ENCODE measurements around the gene TMEM40. TPM values are rescaled to one million over a fixed set of nuclear protein-coding genes. Genes with fewer than 3 reads are reported as not detected.

Gene TMEM40
- total and polyA plus RNA-seq, 9 of the 15 experiments (the other 6 are each of a cell fraction or from before 2014, with no cell fraction given) = 0.11 to 0.31 (median 0.14) TPM; not detected in 6

- no TSS peak for BruUV-seq (replicated peaks)
- WGBS (ENCODE audit: insufficient coverage, low coverage, missing lambda C conversion rate) = 35% methylated on average over 11 of the region's 11 CpGs
- intact Hi-C loops (cut with micrococcal nuclease) = no loop called here
Measured at GRCh38 chr3:12689997-12690711, 68.9 kb downstream of the TMEM40 start.

More at GRCh38 chr3:12689997-12690711, 68.9 kb downstream of the TMEM40 start:
- ChIA-PET POLR2A (interaction anchor here (1.3 kb wide), 1 partner anchor 11 kb away, joined by 3 read pairs; no protein-coding TSS in a partner anchor), CTCF (ENCODE audit: low intra/inter-chr PET ratio) (interaction anchor here (0.9 kb wide), 1 partner anchor 202 kb away, joined by 3 read pairs; no protein-coding TSS in a partner anchor)
- no peaks in the 10 kb centered on the region for H3K27me3 ChIP-seq (ENCODE audit: control insufficient read depth in 2 of 2, insufficient read depth in 2 of 2, low read length in 2 of 2)
- no peaks in the 10 kb centered on the region for H4K20me1 ChIP-seq (replicated peaks; ENCODE audit: control insufficient read depth, insufficient read depth, low read length)
- peak; percentile 13; the same call in 2 of the 3 replicates for ATAC-seq
- no peaks in the 10 kb centered on the region for H3K36me3 ChIP-seq (ENCODE audit: control insufficient read depth, insufficient read depth, low read length)
- H3K4me3 ChIP-seq = no peak overlapping the region
- no peaks in the 10 kb centered on the region for H3K9me3 ChIP-seq (replicated peaks; ENCODE audit: control insufficient read depth, insufficient read depth, low read depth, low read length)
- H3K9me1 ChIP-seq (ENCODE audit: control insufficient read depth, insufficient read depth, low read length) = no peaks in the 10 kb centered on the region
- peaks cover 5 to 13% of the 10 kb centered on the region in 2 experiments; a peak in 3 of 5 replicates for H3K4me1 ChIP-seq (replicated peaks in 1 of 2; ENCODE audit: control insufficient read depth in 2 of 2, insufficient read depth in 2 of 2, low read length in 2 of 2)
- H3K27ac ChIP-seq (ENCODE audit: extremely low read depth, low read depth, low read length) = no peak overlapping the region
- H3K4me2 ChIP-seq (ENCODE audit: insufficient read depth, low read length) = no peak overlapping the region
- no peak overlapping the region; the same call in 1 of the 2 replicates for H2AFZ ChIP-seq (ENCODE audit: low read depth, low read length)
- in situ Hi-C loops (cut with MboI) = no loop called here
- no peak for DNase-seq (ENCODE audit: extremely low read depth in 1 of 4, low spot score in 3 of 4)
- H3K79me2 ChIP-seq (ENCODE audit: control insufficient read depth, insufficient read depth, low read length) = no peaks in the 10 kb centered on the region
- H3K9ac ChIP-seq (ENCODE audit: insufficient read depth in 1 of 2, low read depth in 2 of 2, low read length in 2 of 2) = no peak overlapping the region
- FAIRE-seq = no peak
- TF ChIP-seq, protein P1, sequence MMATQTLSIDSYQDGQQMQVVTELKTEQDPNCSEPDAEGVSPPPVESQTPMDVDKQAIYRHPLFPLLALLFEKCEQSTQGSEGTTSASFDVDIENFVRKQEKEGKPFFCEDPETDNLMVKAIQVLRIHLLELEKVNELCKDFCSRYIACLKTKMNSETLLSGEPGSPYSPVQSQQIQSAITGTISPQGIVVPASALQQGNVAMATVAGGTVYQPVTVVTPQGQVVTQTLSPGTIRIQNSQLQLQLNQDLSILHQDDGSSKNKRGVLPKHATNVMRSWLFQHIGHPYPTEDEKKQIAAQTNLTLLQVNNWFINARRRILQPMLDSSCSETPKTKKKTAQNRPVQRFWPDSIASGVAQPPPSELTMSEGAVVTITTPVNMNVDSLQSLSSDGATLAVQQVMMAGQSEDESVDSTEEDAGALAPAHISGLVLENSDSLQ (IDR thresholded peaks at IDR 0.05) = peak; percentile 87
- TF ChIP-seq CBX2 (IDR thresholded peaks at IDR 0.05; ENCODE audit: insufficient read depth, low read length, poor library complexity, severe bottlenecking) = no peak
- no peak for TF ChIP-seq HEY1 (CRISPR knock-in tag; IDR thresholded peaks at IDR 0.05; ENCODE audit: borderline replicate concordance)
